IMR-90 (cell line): ENCODE results near the gene NFIX. TPM values are rescaled to one million over a fixed set of nuclear protein-coding genes. Genes with fewer than 3 reads are reported as not detected.

Experiments used
- ATAC-seq: fragments of 200-7000 bp; cut with Tn5 transposase; 2 replicates; pipeline ENCODE4 v1.9.1; 2020; ENCODE audit warnings: low read depth, mild to moderate bottlenecking, moderate library complexity
- BruUV-seq: library from RNA; stranded (reverse); fragments of 400-500 nt; replicated peaks from 2 replicates; lab custom pipeline; 2021; lab: Mats Ljungman, UMichigan
- CTCF ChIA-PET: fragments of 300-600 bp; formaldehyde crosslinking; extraction: SDS; loops from one replicate; lab custom pipeline; 2021; ENCODE audit warnings: antibody characterized with exemption; lab: Yijun Ruan, JAX
- POLR2A ChIA-PET: fragments of 300-600 bp; sonication (Branson Sonifier 250); formaldehyde crosslinking; loops from one replicate; lab custom pipeline; 2022; ENCODE audit warnings: antibody characterized with exemption; ENCODE audit not compliant: unreplicated experiment; lab: Charles Lee
- DNase-seq: peaks from one replicate; pipeline ENCODE4 v3.0.0; 2013
- H2AFZ ChIP-seq: replicated peaks from 2 replicates; pipeline ENCODE3; 2013; ENCODE audit warnings: low read length, mild to moderate bottlenecking; ENCODE audit not compliant: poor library complexity
- H2AK5ac ChIP-seq: 2 replicates; pipeline ENCODE4 v1.6.1; 2013; ENCODE audit warnings: low read depth, low read length, inconsistent platforms
- H2AK9ac ChIP-seq: replicated peaks from 2 replicates; pipeline ENCODE3; 2013; ENCODE audit warnings: mild to moderate bottlenecking, low read depth, low read length, moderate library complexity; ENCODE audit not compliant: poor library complexity
- H2BK120ac ChIP-seq: 2 replicates; pipeline ENCODE4 v1.6.1; 2013; ENCODE audit warnings: low read depth, low read length, inconsistent platforms
- H2BK15ac ChIP-seq: 3 replicates; pipeline ENCODE4 v1.6.1; 2013; ENCODE audit warnings: low read depth, low read length, inconsistent platforms
- H2BK20ac ChIP-seq: 2 replicates; pipeline ENCODE4 v1.6.1; 2013; ENCODE audit warnings: low read depth, mild to moderate bottlenecking, inconsistent platforms, low read length, moderate library complexity
- H2BK5ac ChIP-seq: 2 replicates; pipeline ENCODE4 v1.6.1; 2013; ENCODE audit warnings: mild to moderate bottlenecking, low read depth, low read length, inconsistent platforms; ENCODE audit not compliant: poor library complexity, severe bottlenecking
- H3K14ac ChIP-seq: replicated peaks from 2 replicates; pipeline ENCODE4 v1.6.1; 2013; ENCODE audit warnings: low read depth, low read length, inconsistent platforms
- H3K18ac ChIP-seq: 2 replicates; pipeline ENCODE4 v1.6.1; 2013; ENCODE audit warnings: low read depth, low read length, control low read depth
- H3K23ac ChIP-seq: 2 replicates; pipeline ENCODE4 v1.6.1; 2013; ENCODE audit warnings: low read depth, low read length, inconsistent platforms
- H3K27ac ChIP-seq: 2 replicates; pipeline ENCODE4 v1.5.1; 2013; ENCODE audit warnings: mild to moderate bottlenecking, control low read depth, low read length; ENCODE audit not compliant: insufficient read depth
- H3K27me3 ChIP-seq: 2 replicates; pipeline ENCODE4 v1.6.1; 2013; ENCODE audit warnings: low read length; ENCODE audit not compliant: control insufficient read depth, insufficient read depth
- H3K36me3 ChIP-seq: 2 replicates; pipeline ENCODE4 v1.6.1; 2013; ENCODE audit warnings: low read length, mixed read lengths; ENCODE audit not compliant: control insufficient read depth, insufficient read depth
- H3K4ac ChIP-seq: 2 replicates; pipeline ENCODE4 v1.6.1; 2013; ENCODE audit warnings: low read depth, low read length, inconsistent platforms
- H3K4me1 ChIP-seq: 2 replicates; pipeline ENCODE4 v1.6.1; 2013; ENCODE audit warnings: low read length, mixed read lengths; ENCODE audit not compliant: control insufficient read depth, insufficient read depth
- H3K4me2 ChIP-seq: 2 replicates; pipeline ENCODE4 v1.6.1; 2013; ENCODE audit warnings: low read depth, mild to moderate bottlenecking, control low read depth, low read length, moderate library complexity
- H3K4me3 ChIP-seq: 2 replicates; pipeline ENCODE4 v1.5.1; 2013; ENCODE audit warnings: low read depth, mild to moderate bottlenecking, control low read depth, low read length, moderate library complexity; ENCODE audit not compliant: insufficient read depth
- H3K56ac ChIP-seq: 2 replicates; pipeline ENCODE4 v1.6.1; 2013; ENCODE audit warnings: low read length, inconsistent platforms; ENCODE audit not compliant: insufficient read depth; ENCODE audit errors: extremely low read depth
- H3K79me1 ChIP-seq, 2 experiments: 2 replicates each; pipeline ENCODE4 v1.6.1; 2013; ENCODE audit warnings: low read length in 2 of 2, inconsistent platforms in 1 of 2, low read depth in 1 of 2
- H3K9ac ChIP-seq: 2 replicates; pipeline ENCODE4 v1.6.1; 2013; ENCODE audit warnings: low read depth, low read length, control low read depth
- H3K9me1 ChIP-seq: 2 replicates; pipeline ENCODE4 v1.6.1; 2013; ENCODE audit warnings: low read length, inconsistent platforms; ENCODE audit not compliant: insufficient read depth
- H3K9me3 ChIP-seq: 2 replicates; pipeline ENCODE4 v1.6.1; 2013; ENCODE audit warnings: low read length; ENCODE audit not compliant: control insufficient read depth, insufficient read depth
- H4K20me1 ChIP-seq: 2 replicates; pipeline ENCODE4 v1.6.1; 2013; ENCODE audit warnings: low read length, inconsistent platforms; ENCODE audit not compliant: insufficient read depth
- H4K5ac ChIP-seq: 2 replicates; pipeline ENCODE4 v1.6.1; 2013; ENCODE audit warnings: mild to moderate bottlenecking, low read depth, low read length, control low read depth
- H4K8ac ChIP-seq, 2 experiments: 2 replicates each; pipeline ENCODE4 v1.6.1; 2013; ENCODE audit warnings: low read depth in 2 of 2, low read length in 2 of 2, control low read depth in 1 of 2, inconsistent platforms in 1 of 2
- H4K91ac ChIP-seq: 2 replicates; pipeline ENCODE4 v1.6.1; 2013; ENCODE audit warnings: low read depth, low read length, inconsistent platforms; ENCODE audit not compliant: insufficient read depth
- FOS ChIP-seq: fragments of 150-350 bp; IDR thresholded peaks from 2 replicates; pipeline ENCODE4 v1.6.1; 2016; ENCODE audit warnings: low read depth, low read length
- MAFK ChIP-seq: IDR thresholded peaks from 2 replicates; pipeline ENCODE4 v1.6.1; 2012; ENCODE audit warnings: low read depth, low read length, improper control_type of control experiment
- MAZ ChIP-seq: IDR thresholded peaks from 2 replicates; pipeline ENCODE4 v1.6.1; 2012; ENCODE audit warnings: low read depth, mild to moderate bottlenecking, low read length, improper control_type of control experiment, moderate library complexity, borderline replicate concordance
- MXI1 ChIP-seq: IDR thresholded peaks from 2 replicates; pipeline ENCODE4 v1.6.1; 2012; ENCODE audit warnings: low read depth, mild to moderate bottlenecking, low read length, moderate library complexity, borderline replicate concordance
- NFE2L2 ChIP-seq: fragments of 150-350 bp; IDR thresholded peaks from 2 replicates; pipeline ENCODE4 v1.6.1; 2016; ENCODE audit warnings: low read depth, mild to moderate bottlenecking, low read length
- POLR2A ChIP-seq: IDR thresholded peaks from 2 replicates; pipeline ENCODE4 v1.6.1; 2012; ENCODE audit warnings: mild to moderate bottlenecking, low read depth, low read length
- RAD21 ChIP-seq: IDR thresholded peaks from 2 replicates; pipeline ENCODE4 v1.6.1; 2012; ENCODE audit warnings: low read length, improper control_type of control experiment
- RCOR1 ChIP-seq: IDR thresholded peaks from 2 replicates; pipeline ENCODE4 v1.6.1; 2012; ENCODE audit warnings: mild to moderate bottlenecking, low read length, improper control_type of control experiment; ENCODE audit not compliant: insufficient replicate concordance
- RFX5 ChIP-seq: IDR thresholded peaks from 2 replicates; pipeline ENCODE4 v1.8.0; 2012; ENCODE audit warnings: low read depth, mild to moderate bottlenecking, low read length, moderate library complexity
- SMC3 ChIP-seq: fragments of 150-350 bp; IDR thresholded peaks from 2 replicates; pipeline ENCODE4 v1.6.1; 2016; ENCODE audit warnings: low read depth, mild to moderate bottlenecking, antibody characterized with exemption, low read length, moderate library complexity
- USF2 ChIP-seq: fragments of 150-350 bp; IDR thresholded peaks from 2 replicates; pipeline ENCODE4 v1.6.1; 2017; ENCODE audit warnings: mild to moderate bottlenecking, antibody characterized with exemption, low read length, low read depth
- WGBS, 2 experiments: methylation state at CpG; one replicate each; pipeline versions ENCODE4 v1.1.5 to v1.1.7; 2013; ENCODE audit warnings: missing lambda C conversion rate in 2 of 2; ENCODE audit not compliant: insufficient read length in 1 of 2; ENCODE audit errors: extremely low coverage in 2 of 2; 5-methylcytosine and 5-hydroxymethylcytosine counted together
- dilution Hi-C: fragments of 300-500 bp; cut with HindIII; formaldehyde crosslinking; loops from one replicate; pipeline ENCODE4 v1.14.3; 2018; ENCODE audit warnings: low sequenced_read_pairs; ENCODE audit not compliant: unreplicated experiment
- in situ Hi-C: fragments of 300-500 bp; cut with MboI; formaldehyde crosslinking; loops from 3 replicates; pipeline ENCODE4 v1.14.3; 2019; ENCODE audit warnings: low sequenced_read_pairs, inconsistent platforms, mixed read lengths
- intact Hi-C: fragments of 100-400 bp; cut with micrococcal nuclease; formaldehyde crosslinking; loops from 2 replicates; pipeline ENCODE4 v1.10.0; 2022
- polyA plus RNA-seq, 3 experiments: library from polyadenylated mRNA; depleted of rRNA; stranded (reverse); fragments of >200 nt; gene quantifications; 2 replicates each; pipeline ENCODE4 v1.2.3, GENCODE V29; 2012; ENCODE audit warnings: low replicate concordance in 1 of 3
- total RNA-seq: library from RNA; depleted of rRNA; stranded (reverse); fragments of >200 nt; gene quantifications from 2 replicates; pipeline ENCODE4 v1.2.3, GENCODE V29; 2012
- TF ChIP-seq, protein P1 (sequence below): fragments of 150-350 bp; IDR thresholded peaks from 2 replicates; pipeline ENCODE4 v1.6.1; 2016; ENCODE audit warnings: low read depth, mild to moderate bottlenecking, low read length, moderate library complexity, borderline replicate concordance

The NFIX gene
- total and polyA plus RNA-seq, 2 of the 4 experiments (the other 2 are of a cell fraction): 10.2 to 47.7 TPM

- peak within 1 kb of the TSS; percentile 89 for H3K14ac ChIP-seq
- peak within 1 kb of the TSS; percentile 90 for H3K4me2 ChIP-seq
- DNase-seq (peak; percentile 91), ATAC-seq (peak; percentile 46)
- H3K23ac ChIP-seq: peak within 1 kb of the TSS; percentile 82; the same call in 1 of the 2 replicates
- intact Hi-C loops: loop anchor here (5.0 kb wide), 1 partner anchor 146 kb away; no protein-coding TSS in a partner anchor
- peaks cover 23% of the 10 kb centered on the region for H3K4me1 ChIP-seq
- peak within 1 kb of the TSS; percentile 87 for H2AK5ac ChIP-seq
- TF ChIP-seq RAD21 (no peak), USF2 (peak; percentile 94), NFE2L2 (peak; percentile 3; the same call in 1 of the 2 replicates), RCOR1 (peak; percentile 95), MAZ (peak; percentile 4; the same call in 1 of the 2 replicates), POLR2A (peak; percentile 31; the same call in 1 of the 2 replicates), FOS (no peak), MAFK (peak; percentile 82; the same call in 1 of the 2 replicates), MXI1 (peak; percentile 99), RFX5 (no peak), SMC3 (no peak)
- TF ChIP-seq, protein P1, sequence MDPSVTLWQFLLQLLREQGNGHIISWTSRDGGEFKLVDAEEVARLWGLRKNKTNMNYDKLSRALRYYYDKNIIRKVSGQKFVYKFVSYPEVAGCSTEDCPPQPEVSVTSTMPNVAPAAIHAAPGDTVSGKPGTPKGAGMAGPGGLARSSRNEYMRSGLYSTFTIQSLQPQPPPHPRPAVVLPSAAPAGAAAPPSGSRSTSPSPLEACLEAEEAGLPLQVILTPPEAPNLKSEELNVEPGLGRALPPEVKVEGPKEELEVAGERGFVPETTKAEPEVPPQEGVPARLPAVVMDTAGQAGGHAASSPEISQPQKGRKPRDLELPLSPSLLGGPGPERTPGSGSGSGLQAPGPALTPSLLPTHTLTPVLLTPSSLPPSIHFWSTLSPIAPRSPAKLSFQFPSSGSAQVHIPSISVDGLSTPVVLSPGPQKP: no peak
- peak within 1 kb of the TSS; percentile 79 for H3K9ac ChIP-seq
- H2AFZ ChIP-seq: peak within 1 kb of the TSS; percentile 91
- WGBS, 2 experiments: 1% methylated on average over 16 of the region's 51 CpGs; no CpG with 5 or more reads in 1 of the 2 experiments
- BruUV-seq: no TSS peak
- peak within 1 kb of the TSS; percentile 73 for H2BK5ac ChIP-seq
- ChIA-PET POLR2A (interaction anchor here (0.6 kb wide), 1 partner anchor 1280 kb away, joined by 4 read pairs; no protein-coding TSS in a partner anchor), CTCF (no interaction called here)
- H4K8ac ChIP-seq: peak within 1 kb of the TSS; percentile 30 to 99
- in situ Hi-C loops: no loop called here
- H3K56ac ChIP-seq: peak within 1 kb of the TSS; percentile 73
- H3K36me3 ChIP-seq: peaks cover 8% of the 10 kb centered on the region
- peaks cover 28% of the 10 kb centered on the region for H4K20me1 ChIP-seq
- peak within 1 kb of the TSS; percentile 78 for H4K5ac ChIP-seq
- peaks cover 19% of the 10 kb centered on the region for H3K9me1 ChIP-seq
- peak within 1 kb of the TSS; percentile 66; the same call in 1 of the 2 replicates for H2BK20ac ChIP-seq
- no peaks in the 10 kb centered on the region for H3K9me3 ChIP-seq
- peaks cover 0 to 62% of the 10 kb centered on the region in 2 experiments; a peak in 3 of 4 replicates for H3K79me1 ChIP-seq
- H2BK15ac ChIP-seq: no peak within 1 kb of the TSS; the same call in 2 of the 3 replicates
- peak within 1 kb of the TSS; percentile 66 for H2BK120ac ChIP-seq
- H3K27me3 ChIP-seq: no peaks in the 10 kb centered on the region
- peak within 1 kb of the TSS; percentile 93 for H2AK9ac ChIP-seq
- dilution Hi-C loops: no loop called here
- H3K4me3 ChIP-seq: peak within 1 kb of the TSS; percentile 69
- H3K27ac ChIP-seq: peak within 1 kb of the TSS; percentile 77
- H4K91ac ChIP-seq: peak within 1 kb of the TSS; percentile 65
- H3K18ac ChIP-seq: peak within 1 kb of the TSS; percentile 40
- H3K4ac ChIP-seq: peak within 1 kb of the TSS; percentile 90
Measured at GRCh38 chr19:13116282-13117175, 121.3 kb downstream of the NFIX start, which contains the start of gene TRMT1. Gene TRMT1 (minus strand): TSS chr19:13116740. CDS start chr19:13116399, 341 bp downstream.
